GM12873 (cell line): Measurements from ENCODE around the gene QPCT.

Source experiments
- CTCF ChIP-seq: IDR thresholded peaks from 2 replicates; pipeline ENCODE4 v1.5.1; 2012; ENCODE audit warnings: low read depth, mild to moderate bottlenecking, moderate library complexity, low read length, control low read depth; ENCODE audit not compliant: insufficient read depth; ENCODE audit errors: missing control alignments

The QPCT gene

GRCh38 chr2:37326285-37326684, 18.1 kb upstream of the QPCT start:
- no peak for TF ChIP-seq CTCF

GRCh38 chr2:37326866-37327634, 17.4 kb upstream of the QPCT start:
- TF ChIP-seq CTCF: no peak

- no peak for TF ChIP-seq CTCF
Observed at GRCh38 chr2:37330681-37331080, 13.7 kb upstream of the QPCT start.

- TF ChIP-seq CTCF: no peak
Observed at GRCh38 chr2:37332560-37332959, 11.9 kb upstream of the QPCT start.

- TF ChIP-seq CTCF: no peak
Observed at GRCh38 chr2:37333256-37333655, 11.2 kb upstream of the QPCT start.

- TF ChIP-seq CTCF: no peak
Observed at GRCh38 chr2:37335604-37336003, 8.8 kb upstream of the QPCT start.

- TF ChIP-seq CTCF: no peak
Observed at GRCh38 chr2:37337620-37338280, 6.7 kb upstream of the QPCT start.
